Stimulated activated memory B cell treated with anti-CD40 and anti-IgM and Interleukin-4, amounts not matched to agents 10 μg/mL and 1 μg/mL and 100 μg/mL, for 72 hours (primary cell): ENCODE measurements around the gene KRTAP10-12.
"Not testable (repeated sequence)": the region's sequence is repeated elsewhere in the genome, so short reads cannot be mapped to it uniquely, and the experiment has no call there.

ENCODE experiments used
- ATAC-seq: fragments of 150-1000 bp; cut with Tn5 transposase; 2 replicates; pipeline ENCODE4 v1.10.0; 2021
- H3K27ac Mint-ChIP-seq: one replicate; pipeline ENCODE4 v1.8.0; 2022; ENCODE audit warnings: mild to moderate bottlenecking, mixed read lengths
- H3K27me3 Mint-ChIP-seq: one replicate; pipeline ENCODE4 v1.8.0; 2022; ENCODE audit warnings: mixed read lengths
- H3K36me3 Mint-ChIP-seq: one replicate; pipeline ENCODE4 v1.8.0; 2022; ENCODE audit warnings: mixed read lengths
- H3K4me1 Mint-ChIP-seq: one replicate; pipeline ENCODE4 v1.8.0; 2022; ENCODE audit warnings: mixed read lengths
- H3K4me3 Mint-ChIP-seq: one replicate; pipeline ENCODE4 v1.8.0; 2022; ENCODE audit warnings: mild to moderate bottlenecking, moderate library complexity, mixed read lengths
- H3K9me3 Mint-ChIP-seq: one replicate; pipeline ENCODE4 v1.8.0; 2022; ENCODE audit warnings: mixed read lengths

The KRTAP10-12 gene

DNA sequence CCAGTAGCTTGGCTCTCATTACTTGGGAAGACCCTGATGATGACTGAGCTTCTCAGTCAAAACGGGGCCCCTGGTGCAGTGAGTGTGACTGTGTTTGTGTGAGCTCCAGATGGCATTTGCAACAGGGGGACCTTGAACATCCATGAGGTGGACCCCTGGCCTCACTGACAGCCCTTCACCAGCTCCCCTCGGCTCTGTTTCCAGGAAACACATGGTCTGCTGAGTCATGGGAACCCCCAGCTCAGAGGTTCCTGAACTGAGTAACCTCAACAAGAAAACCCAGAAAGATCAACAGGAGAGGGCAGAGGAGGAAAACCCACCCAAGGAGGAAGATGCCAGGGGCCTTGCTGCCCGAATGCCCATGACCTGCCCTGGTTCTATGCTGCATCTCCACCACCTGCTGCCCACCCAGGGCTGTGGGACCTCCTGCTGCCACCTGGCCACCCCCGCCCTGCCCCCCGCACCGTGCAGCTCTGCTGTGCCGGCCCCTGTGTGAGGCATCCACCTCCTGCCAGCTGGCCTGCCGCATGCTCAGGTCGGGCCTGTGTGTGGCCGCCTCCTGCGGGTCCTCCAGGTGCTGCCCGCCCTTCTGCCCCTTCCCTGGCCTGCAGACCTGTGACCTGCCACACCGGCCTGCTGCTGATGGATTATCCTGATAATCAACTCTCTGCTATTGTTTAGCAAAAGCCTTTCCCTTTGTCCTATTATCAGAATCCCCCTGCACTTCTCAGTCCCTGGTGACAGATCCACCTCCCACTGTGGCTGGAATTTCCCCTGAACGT, 10.8 kb upstream of the KRTAP10-12 start:
- H3K36me3 Mint-ChIP-seq: no peaks in the 10 kb centered on the region
- H3K4me3 Mint-ChIP-seq: no peak overlapping the region
- ATAC-seq: no peak
- H3K27me3 Mint-ChIP-seq: peaks cover 75% of the 10 kb centered on the region
- no peak overlapping the region for H3K27ac Mint-ChIP-seq
- no peaks in the 10 kb centered on the region for H3K4me1 Mint-ChIP-seq
- H3K9me3 Mint-ChIP-seq: no peaks in the 10 kb centered on the region

DNA sequence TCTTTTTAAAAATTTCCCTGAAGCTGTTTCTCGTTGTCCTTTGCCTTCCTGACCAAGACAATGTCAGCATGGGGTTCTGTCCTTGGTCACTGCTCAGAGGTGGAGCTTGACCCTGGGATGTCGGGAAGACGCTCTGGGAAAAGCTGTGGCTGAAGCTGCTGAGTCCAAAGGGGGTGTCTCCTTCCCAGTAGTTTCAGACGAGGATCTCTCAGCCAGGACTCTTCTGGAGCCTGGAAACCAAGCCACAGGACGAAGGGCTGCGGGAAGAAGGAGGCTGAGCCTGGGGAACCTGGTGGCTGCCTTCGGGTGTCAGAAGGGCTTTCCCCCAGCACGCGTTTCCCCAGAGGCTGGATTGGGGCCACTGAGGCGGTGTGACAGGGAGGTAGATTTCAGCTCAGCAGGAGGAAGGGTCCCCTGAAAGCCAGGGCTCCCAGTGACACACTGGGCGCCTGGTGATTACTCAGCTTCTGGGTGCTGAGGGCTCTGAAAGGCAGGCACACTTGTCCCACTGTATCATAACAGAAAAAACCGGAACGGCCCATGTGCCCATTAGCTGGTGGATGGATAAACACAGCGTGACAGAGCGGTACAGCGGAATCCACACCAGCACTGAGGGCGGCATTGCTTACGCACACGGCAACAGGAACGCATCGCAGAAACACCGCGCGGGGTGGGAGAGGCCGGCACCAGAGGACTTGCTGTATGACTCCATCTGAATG, 10.0 kb upstream of the KRTAP10-12 start:
- Mint-ChIP-seq H3K4me1 (no peaks in the 10 kb centered on the region), H3K27ac (no peak overlapping the region), H3K9me3 (no peaks in the 10 kb centered on the region), H3K4me3 (no peak overlapping the region), H3K36me3 (no peaks in the 10 kb centered on the region), H3K27me3 (peaks cover 67% of the 10 kb centered on the region)
- ATAC-seq: no peak

DNA sequence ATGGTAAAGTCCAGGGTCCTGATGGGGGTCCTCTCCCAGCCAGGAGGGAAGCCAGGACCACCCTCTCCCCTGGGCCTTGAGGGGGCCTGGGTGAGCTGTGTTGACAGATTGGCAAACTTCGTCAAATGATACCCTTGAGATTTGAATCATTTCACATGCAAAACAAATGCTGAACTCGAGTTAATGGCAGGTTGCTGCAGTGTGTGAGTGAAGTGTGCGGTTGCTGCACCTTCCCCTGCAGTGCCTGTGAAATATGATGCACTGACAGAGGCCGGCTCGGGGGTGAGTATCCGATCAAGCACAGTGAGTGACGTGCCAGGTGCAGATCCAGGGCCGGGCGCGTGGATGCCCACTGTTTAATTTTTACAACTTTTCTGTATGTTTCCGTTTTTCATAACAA, 9.3 kb upstream of the KRTAP10-12 start:
- no peak for ATAC-seq
- Mint-ChIP-seq H3K27me3 (peaks cover 60% of the 10 kb centered on the region), H3K27ac (no peak overlapping the region)

DNA sequence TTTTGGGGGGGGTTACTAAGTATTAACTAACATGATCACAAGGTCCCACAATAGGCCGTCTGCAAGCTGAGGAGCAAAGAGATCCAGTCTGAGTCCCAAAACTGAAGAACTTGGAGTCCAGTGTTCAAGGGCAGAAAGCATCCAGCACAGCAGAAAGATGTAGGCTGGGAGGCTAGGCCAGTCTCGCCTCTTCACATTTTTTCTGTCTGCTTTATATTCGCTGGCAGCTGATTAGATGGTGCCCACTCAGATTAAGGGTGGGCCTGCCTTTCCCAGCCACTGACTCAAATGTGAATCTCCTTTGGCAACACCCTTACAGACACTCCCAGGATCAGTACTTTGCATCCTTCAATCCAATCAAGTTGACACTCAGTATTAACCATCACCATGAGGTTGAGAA, 7.2 kb upstream of the KRTAP10-12 start:
- not testable (repeated sequence) for H3K27ac Mint-ChIP-seq, H3K4me1 Mint-ChIP-seq, H3K36me3 Mint-ChIP-seq, H3K9me3 Mint-ChIP-seq, H3K4me3 Mint-ChIP-seq, ATAC-seq
- peaks cover 43% of the 10 kb centered on the region for H3K27me3 Mint-ChIP-seq

More for the DNA sequence above, 9.3 kb upstream of the KRTAP10-12 start:
- no peaks in the 10 kb centered on the region for H3K36me3 Mint-ChIP-seq
- peaks cover under 1% of the 10 kb centered on the region for H3K9me3 Mint-ChIP-seq
- no peaks in the 10 kb centered on the region for H3K4me1 Mint-ChIP-seq
- no peak overlapping the region for H3K4me3 Mint-ChIP-seq

DNA sequence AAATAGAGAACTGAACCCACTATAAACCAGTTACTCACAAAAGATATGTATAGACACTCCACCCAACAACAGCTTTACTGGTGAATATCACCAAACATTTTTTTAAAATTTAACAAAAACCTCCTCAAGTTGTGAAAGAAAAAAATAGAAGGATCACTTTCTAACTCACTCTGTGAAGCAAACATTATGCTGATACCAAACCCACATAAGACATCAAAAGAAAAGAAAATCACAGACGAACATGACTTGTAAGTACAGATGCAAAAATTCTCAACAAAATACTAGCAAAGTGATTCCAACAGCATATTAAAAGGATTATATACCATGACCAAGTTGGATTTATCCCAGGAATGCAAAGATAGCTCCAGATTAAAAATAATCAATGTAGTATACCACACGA, 5.3 kb upstream of the KRTAP10-12 start:
- Mint-ChIP-seq H3K9me3 (peaks cover 8% of the 10 kb centered on the region), H3K4me3 (no peak overlapping the region), H3K27me3 (peaks cover 38% of the 10 kb centered on the region), H3K27ac (no peak overlapping the region), H3K36me3 (no peaks in the 10 kb centered on the region), H3K4me1 (no peaks in the 10 kb centered on the region)
- no peak for ATAC-seq

DNA sequence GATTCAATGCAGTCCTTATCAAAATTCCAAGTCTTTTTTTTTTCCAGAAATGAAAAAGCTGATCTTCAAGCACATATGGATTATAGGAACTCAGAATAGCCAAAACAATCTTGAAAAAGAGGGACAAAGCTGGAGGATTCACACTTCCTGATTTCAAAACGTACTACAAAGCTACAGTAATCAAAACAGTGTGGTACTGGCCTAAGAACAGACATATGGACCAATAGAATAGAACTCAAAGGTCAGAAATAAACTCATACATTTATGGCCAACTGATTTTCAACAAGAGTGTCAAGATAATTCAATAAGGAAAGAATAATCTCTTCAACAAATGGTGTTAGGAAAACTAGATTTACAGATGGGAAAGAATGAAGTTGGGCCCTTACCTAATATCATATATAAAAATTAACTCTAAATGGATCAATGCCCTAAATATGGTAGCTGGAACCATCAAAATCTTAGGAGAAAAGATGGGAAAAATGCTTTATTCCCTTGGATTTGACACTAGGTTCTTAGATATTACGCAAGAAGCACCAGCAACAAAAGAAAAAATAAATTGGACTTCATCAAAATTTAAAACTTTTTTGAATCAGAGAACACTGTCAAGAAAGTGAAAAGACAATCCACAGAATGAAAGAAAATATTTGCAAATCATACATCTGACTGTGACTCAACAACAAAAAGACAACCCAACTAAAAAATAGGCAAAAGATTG, 4.0 kb upstream of the KRTAP10-12 start:
- no peak overlapping the region for H3K27ac Mint-ChIP-seq
- peaks cover 38% of the 10 kb centered on the region for H3K27me3 Mint-ChIP-seq
- no peaks in the 10 kb centered on the region for H3K36me3 Mint-ChIP-seq
- ATAC-seq: no peak
- peaks cover 8% of the 10 kb centered on the region for H3K9me3 Mint-ChIP-seq
- no peak overlapping the region for H3K4me3 Mint-ChIP-seq
- H3K4me1 Mint-ChIP-seq: no peaks in the 10 kb centered on the region

DNA sequence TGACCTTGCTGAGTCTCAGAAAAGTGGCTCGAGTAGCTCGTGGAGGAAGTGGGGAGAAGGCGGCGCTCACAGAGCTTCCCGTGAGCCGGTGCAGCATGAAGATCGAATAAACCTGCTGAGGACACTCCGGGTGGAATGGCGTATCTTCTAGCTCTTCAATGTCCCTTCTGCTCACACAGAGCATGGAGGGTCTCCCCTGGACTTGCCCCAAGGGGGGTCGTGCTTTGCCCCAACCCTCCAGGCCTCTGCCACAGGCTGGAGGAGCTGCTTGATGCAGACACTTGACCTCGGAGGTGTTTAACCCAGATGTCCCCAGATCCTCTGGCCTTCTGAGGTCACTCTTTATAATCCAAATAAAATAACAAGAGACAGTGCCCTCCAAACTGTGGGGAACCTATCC, 2.2 kb upstream of the KRTAP10-12 start:
- no peak overlapping the region for H3K27ac Mint-ChIP-seq
- no peak for ATAC-seq
- H3K4me3 Mint-ChIP-seq: no peak overlapping the region
- peaks cover 43% of the 10 kb centered on the region for H3K27me3 Mint-ChIP-seq
- H3K4me1 Mint-ChIP-seq: no peaks in the 10 kb centered on the region
- no peaks in the 10 kb centered on the region for H3K36me3 Mint-ChIP-seq
- peaks cover 8% of the 10 kb centered on the region for H3K9me3 Mint-ChIP-seq

DNA sequence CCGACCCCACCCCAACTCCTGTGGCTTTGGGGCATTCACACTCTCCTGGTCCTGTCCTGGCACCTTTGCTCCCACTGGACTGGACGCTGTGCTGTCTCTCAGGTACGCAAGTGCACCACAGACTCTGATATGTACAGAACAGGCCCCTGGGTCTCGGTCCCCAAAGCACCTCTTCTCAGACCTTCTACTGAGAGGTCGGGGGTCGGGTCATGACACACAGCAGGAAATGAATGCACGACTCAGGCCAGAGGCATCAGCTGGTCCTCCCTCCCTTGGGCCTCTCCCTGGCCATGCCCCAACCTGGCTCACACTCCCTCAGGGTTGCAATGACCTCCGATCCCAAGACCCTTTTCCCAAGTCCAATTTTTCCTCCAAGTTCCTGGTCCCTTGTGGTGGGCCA, 1.8 kb upstream of the KRTAP10-12 start:
- peaks cover 47% of the 10 kb centered on the region for H3K27me3 Mint-ChIP-seq
- no peak overlapping the region for H3K27ac Mint-ChIP-seq
- H3K4me1 Mint-ChIP-seq: no peaks in the 10 kb centered on the region
- ATAC-seq: no peak
- H3K9me3 Mint-ChIP-seq: peaks cover 8% of the 10 kb centered on the region
- no peak overlapping the region for H3K4me3 Mint-ChIP-seq
- H3K36me3 Mint-ChIP-seq: no peaks in the 10 kb centered on the region

DNA sequence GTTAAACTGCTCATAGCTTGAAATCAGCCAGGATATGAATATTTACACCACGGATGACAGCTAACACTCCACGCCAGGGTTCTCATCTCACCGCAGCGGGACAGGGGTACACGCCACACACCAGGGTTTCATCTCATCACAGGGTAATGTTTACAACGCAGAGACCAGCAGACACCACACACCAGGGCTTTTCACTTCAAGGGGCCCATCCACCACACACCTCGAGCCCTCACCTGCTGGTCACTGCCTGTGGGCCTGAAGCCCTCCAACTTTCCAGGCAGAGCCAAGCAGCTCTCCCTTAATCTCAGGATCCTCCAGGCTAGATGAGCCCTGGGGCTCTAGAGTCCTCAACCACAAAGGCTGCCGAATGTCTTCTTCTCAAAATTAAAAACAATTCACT, 1.3 kb upstream of the KRTAP10-12 start:
- Mint-ChIP-seq H3K27me3 (peaks cover 52% of the 10 kb centered on the region), H3K9me3 (peaks cover 8% of the 10 kb centered on the region), H3K27ac (no peak overlapping the region), H3K36me3 (no peaks in the 10 kb centered on the region), H3K4me1 (no peaks in the 10 kb centered on the region), H3K4me3 (no peak overlapping the region)
- ATAC-seq: no peak

DNA sequence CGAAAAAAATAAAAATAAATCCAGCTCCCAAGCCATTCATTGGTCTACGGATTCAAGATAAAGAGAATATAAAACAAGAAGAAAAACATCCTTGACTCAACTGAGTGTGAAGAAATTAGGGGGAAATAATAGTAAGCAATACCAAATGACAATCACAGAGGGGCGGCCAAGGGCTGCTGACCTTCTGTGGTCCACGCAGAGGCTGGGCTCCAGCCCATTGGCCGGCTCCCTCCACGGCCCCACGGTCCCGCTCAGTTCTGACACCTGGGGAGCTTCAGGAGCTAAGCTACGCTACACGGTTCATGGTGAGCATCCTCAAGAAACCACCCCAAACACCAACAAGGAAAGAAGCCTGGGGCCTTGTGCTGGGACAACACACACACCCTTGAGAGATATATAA, 400 bp upstream of the KRTAP10-12 start:
- no peaks in the 10 kb centered on the region for H3K4me1 Mint-ChIP-seq
- no peaks in the 10 kb centered on the region for H3K36me3 Mint-ChIP-seq
- no peak overlapping the region for H3K4me3 Mint-ChIP-seq
- H3K27ac Mint-ChIP-seq: no peak overlapping the region
- no peak for ATAC-seq
- H3K27me3 Mint-ChIP-seq: peaks cover 61% of the 10 kb centered on the region
- peaks cover 8% of the 10 kb centered on the region for H3K9me3 Mint-ChIP-seq

DNA sequence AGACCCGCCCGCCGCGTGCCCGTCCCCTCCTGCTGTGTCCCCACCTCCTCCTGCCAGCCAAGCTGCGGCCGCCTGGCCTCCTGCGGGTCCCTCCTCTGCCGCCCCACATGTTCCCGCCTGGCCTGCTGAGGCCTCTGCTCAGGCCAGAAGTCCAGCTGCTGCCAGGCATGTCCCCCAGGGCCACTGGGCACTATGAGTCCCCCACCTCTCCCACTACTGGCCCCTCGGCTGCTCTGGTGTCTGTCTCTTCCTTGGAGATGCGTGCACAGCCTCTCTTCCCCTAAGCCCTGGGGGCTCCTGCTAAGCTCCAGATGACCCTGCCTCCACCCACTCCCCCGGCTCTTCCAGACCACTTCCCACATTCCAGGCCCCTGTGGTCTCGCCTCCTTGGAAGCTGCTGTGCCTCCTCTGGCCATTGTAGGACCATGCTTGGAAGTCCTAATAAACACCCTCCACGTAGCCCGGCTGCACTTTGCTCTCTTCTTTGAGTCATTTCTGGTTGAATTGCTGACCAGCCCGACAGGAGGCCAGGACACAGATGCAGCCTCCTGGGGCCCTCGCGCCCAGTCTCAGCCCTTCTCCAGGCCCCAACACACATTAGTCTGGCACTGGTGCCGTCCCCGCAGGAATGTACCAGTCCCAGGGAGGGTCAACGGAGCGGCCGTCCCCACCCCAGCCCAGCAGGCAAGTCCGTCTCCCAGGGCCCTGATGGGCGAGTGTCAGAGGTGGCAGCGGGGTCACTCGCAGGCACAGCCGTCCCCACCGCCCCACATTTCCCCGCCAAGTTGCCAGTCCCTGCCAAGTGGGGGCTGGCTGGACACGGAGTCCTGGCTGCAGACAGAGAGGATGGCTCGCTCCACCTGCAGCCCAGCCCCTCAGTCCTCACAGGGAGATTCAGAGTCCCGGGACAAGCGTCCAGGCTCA, 1.1 kb downstream of the KRTAP10-12 start:
- Mint-ChIP-seq H3K4me3 (no peak overlapping the region), H3K27me3 (peaks cover 76% of the 10 kb centered on the region), H3K4me1 (no peaks in the 10 kb centered on the region), H3K27ac (no peak overlapping the region), H3K9me3 (peaks cover 5% of the 10 kb centered on the region), H3K36me3 (no peaks in the 10 kb centered on the region)
- ATAC-seq: no peak

DNA sequence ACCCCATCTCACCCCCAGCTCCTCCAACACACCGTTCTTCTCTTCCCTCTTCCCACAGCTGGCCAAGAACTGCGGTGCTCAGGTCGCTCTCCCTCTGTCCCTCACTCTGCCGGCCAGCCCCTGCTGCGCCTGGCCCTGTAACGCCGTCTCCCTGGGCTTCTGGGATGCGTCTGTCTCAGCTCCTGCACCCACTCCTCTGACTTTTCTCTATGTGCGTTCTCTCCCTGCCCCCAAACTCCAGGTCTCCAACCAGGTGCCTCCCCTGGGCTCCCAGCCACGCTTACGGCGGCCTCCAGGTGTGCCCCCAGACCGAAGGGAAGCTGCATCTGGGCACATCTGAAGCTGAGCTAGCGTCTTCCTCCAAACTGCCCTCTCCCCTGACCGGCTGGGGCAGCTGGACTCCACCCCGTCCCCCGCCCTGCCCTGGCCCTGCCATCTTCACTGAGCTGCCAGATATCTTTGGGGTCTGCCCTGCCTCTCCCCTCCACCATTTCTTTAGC, 2.6 kb downstream of the KRTAP10-12 start:
- no peak overlapping the region for H3K27ac Mint-ChIP-seq
- no peaks in the 10 kb centered on the region for H3K9me3 Mint-ChIP-seq
- peaks cover 91% of the 10 kb centered on the region for H3K27me3 Mint-ChIP-seq
- no peaks in the 10 kb centered on the region for H3K36me3 Mint-ChIP-seq
- no peaks in the 10 kb centered on the region for H3K4me1 Mint-ChIP-seq
- no peak overlapping the region for H3K4me3 Mint-ChIP-seq
- ATAC-seq: no peak

DNA sequence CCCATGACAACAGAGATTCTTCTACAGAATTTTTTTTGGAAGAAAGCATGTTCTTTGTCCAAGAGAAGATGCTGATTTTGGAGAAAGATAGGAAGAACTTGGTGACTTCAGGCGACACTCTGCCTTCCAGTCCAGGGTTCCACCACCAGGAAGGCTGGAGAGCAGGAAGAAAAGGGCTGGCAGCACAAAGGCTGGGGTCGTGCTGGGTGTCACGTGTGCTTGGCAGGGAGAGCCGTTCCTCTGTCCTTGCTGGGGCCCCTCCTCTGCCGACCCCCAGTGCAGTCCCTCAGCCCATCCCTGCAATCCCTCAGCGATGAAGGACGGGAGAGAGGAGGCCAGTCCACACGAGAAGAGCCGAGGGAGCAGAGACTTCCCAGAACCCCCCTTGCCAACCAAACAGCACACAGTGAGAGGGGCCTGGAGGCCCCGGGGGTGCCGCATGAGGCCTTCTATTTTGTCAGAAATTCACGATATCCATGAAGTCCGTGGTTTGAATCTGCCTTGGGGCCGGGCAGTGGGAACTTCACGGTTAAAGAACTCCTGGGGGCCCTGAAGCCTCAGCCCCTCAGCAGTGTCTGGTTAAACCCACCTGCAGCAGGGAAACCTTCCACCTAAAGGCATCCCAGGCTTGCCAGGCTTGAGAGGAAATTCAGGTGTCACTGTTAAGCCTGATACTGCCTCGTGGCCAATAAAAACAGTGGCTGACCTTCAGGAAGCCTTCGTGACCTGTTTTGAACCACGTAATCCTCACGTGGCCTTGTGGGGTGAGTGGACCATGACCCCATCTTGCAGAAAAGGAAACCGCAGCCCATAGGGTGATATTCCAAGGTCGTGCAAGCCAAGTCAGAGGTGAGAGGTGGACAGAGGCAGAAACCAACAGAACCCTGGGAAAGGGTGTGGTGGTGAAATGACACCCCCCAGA, 3.4 kb downstream of the KRTAP10-12 start:
- Mint-ChIP-seq H3K4me3 (no peak overlapping the region), H3K9me3 (no peaks in the 10 kb centered on the region), H3K27ac (no peak overlapping the region), H3K36me3 (no peaks in the 10 kb centered on the region), H3K27me3 (peaks cover 97% of the 10 kb centered on the region), H3K4me1 (no peaks in the 10 kb centered on the region)
- no peak for ATAC-seq

DNA sequence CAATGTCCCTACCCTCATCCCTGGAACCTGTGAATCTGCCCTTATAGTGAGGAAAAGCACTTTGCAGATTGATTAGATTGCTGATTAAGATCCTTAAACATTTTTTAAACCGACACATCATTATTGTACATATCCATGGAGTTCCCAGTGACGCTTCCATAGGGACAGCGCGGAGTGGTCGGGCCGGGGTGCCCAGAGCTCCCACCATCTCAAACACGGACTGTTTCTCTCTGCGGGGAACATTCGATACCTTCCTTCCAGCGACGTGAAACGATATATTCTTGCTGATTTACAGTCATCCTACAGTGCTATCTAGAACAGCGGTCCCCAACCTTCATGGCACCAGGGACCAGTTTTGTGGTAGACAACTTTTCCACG, 4.0 kb downstream of the KRTAP10-12 start:
- Mint-ChIP-seq H3K36me3 (no peaks in the 10 kb centered on the region), H3K27me3 (peaks cover 97% of the 10 kb centered on the region), H3K27ac (no peak overlapping the region), H3K4me1 (no peaks in the 10 kb centered on the region), H3K9me3 (no peaks in the 10 kb centered on the region), H3K4me3 (no peak overlapping the region)
- ATAC-seq: no peak
